Activated CD8-positive, alpha-beta T cell treated with anti-CD3 and anti-CD28 coated beads for 36 hours (primary cell): Measurements from ENCODE around the gene LRRN2. TPM values are rescaled to one million over a fixed set of nuclear protein-coding genes. Genes with fewer than 3 reads are reported as not detected.

ENCODE experiments used
- ATAC-seq: fragments of 200-7000 bp; cut with Tn5 transposase; one replicate; pipeline ENCODE4 v1.10.0; 2021; ENCODE audit warnings: mild to moderate bottlenecking, moderate library complexity
- CTCF ChIA-PET: fragments of 350-600 bp; sonication (Branson Sonifier 250); formaldehyde crosslinking; loops from one replicate; lab custom pipeline; 2021; ENCODE audit warnings: antibody characterized with exemption; lab: Charles Lee
- POLR2A ChIA-PET: fragments of 350-600 bp; sonication (Branson Sonifier 250); formaldehyde crosslinking; loops from one replicate; lab custom pipeline; 2021; ENCODE audit warnings: antibody characterized with exemption; lab: Charles Lee
- DNase-seq: peaks from one replicate; pipeline ENCODE4 v3.0.0-alpha.2; 2020
- H3K27ac Mint-ChIP-seq: one replicate; pipeline ENCODE4 v1.8.0; 2021; ENCODE audit warnings: mild to moderate bottlenecking, mixed read lengths
- H3K27me3 Mint-ChIP-seq: one replicate; pipeline ENCODE4 v1.8.0; 2021; ENCODE audit warnings: mixed read lengths
- H3K36me3 Mint-ChIP-seq: one replicate; pipeline ENCODE4 v1.8.0; 2021; ENCODE audit warnings: low read depth, mixed read lengths
- H3K4me1 Mint-ChIP-seq: one replicate; pipeline ENCODE4 v1.8.0; 2021; ENCODE audit warnings: low read depth, mixed read lengths
- H3K4me3 Mint-ChIP-seq: one replicate; pipeline ENCODE4 v1.8.0; 2021; ENCODE audit warnings: mild to moderate bottlenecking, moderate library complexity, mixed read lengths
- H3K9me3 Mint-ChIP-seq: one replicate; pipeline ENCODE4 v1.8.0; 2021; ENCODE audit warnings: mixed read lengths
- intact Hi-C: fragments of 100-400 bp; cut with micrococcal nuclease; formaldehyde crosslinking; loops from one replicate; pipeline ENCODE4 v1.10.0; 2022
- total RNA-seq, 2 experiments: library from RNA; stranded (reverse); gene quantifications; one replicate each; pipeline ENCODE4 v1.2.3, GENCODE V29; 2021
- TF ChIP-seq, protein P1 (sequence below): fragments of 200-600 bp; IDR thresholded peaks from one replicate; pipeline ENCODE4 v1.8.0; 2022; ENCODE audit warnings: antibody characterized with exemption, mild to moderate bottlenecking

LRRN2 gene
- total RNA-seq, 2 experiments from 2014 or later, result not detected

GRCh38 chr1:204641936-204642335, 43.6 kb downstream of the LRRN2 start:
- Mint-ChIP-seq H3K4me1 (no peaks in the 10 kb centered on the region), H3K27me3 (peaks cover 3% of the 10 kb centered on the region), H3K27ac (no peak overlapping the region), H3K36me3 (no peaks in the 10 kb centered on the region), H3K9me3 (no peaks in the 10 kb centered on the region), H3K4me3 (no peak overlapping the region)
- intact Hi-C loops, result no loop called here
- ATAC-seq (no peak), DNase-seq (no peak)
- POLR2A ChIA-PET, result no interaction called here
- TF ChIP-seq, protein P1, sequence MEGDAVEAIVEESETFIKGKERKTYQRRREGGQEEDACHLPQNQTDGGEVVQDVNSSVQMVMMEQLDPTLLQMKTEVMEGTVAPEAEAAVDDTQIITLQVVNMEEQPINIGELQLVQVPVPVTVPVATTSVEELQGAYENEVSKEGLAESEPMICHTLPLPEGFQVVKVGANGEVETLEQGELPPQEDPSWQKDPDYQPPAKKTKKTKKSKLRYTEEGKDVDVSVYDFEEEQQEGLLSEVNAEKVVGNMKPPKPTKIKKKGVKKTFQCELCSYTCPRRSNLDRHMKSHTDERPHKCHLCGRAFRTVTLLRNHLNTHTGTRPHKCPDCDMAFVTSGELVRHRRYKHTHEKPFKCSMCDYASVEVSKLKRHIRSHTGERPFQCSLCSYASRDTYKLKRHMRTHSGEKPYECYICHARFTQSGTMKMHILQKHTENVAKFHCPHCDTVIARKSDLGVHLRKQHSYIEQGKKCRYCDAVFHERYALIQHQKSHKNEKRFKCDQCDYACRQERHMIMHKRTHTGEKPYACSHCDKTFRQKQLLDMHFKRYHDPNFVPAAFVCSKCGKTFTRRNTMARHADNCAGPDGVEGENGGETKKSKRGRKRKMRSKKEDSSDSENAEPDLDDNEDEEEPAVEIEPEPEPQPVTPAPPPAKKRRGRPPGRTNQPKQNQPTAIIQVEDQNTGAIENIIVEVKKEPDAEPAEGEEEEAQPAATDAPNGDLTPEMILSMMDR, result no peak
- CTCF ChIA-PET, result interaction anchor here (0.9 to 3.2 kb wide), 4 partner anchors 18 to 165 kb away, joined by 3 to 14 read pairs (median 4); no protein-coding TSS in a partner anchor

DNA sequence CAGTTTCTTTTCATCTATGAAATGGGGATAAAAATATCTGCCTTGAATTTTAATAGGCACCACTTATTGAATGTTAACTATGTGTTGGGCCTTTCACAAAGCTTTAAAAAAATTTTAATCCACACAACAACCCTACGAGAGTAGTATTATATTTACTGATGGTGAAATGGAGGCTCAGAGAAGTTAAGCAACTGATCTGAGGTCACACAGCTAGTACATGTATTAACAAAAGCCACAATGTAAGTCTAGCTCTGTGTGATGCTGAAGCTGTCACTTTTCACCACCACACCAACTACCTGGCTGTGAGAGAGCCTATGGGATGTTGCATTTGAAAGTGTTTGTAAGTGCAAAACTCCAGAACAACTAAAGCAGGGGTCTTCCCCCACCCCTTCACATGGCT, 44.1 kb downstream of the LRRN2 start:
- CTCF ChIA-PET, result interaction anchor here (0.9 to 3.2 kb wide), 4 partner anchors 18 to 166 kb away, joined by 3 to 14 read pairs (median 4); no protein-coding TSS in a partner anchor
- Mint-ChIP-seq H3K36me3 (no peaks in the 10 kb centered on the region), H3K27me3 (peaks cover 3% of the 10 kb centered on the region), H3K4me3 (no peak overlapping the region), H3K27ac (no peak overlapping the region), H3K9me3 (no peaks in the 10 kb centered on the region), H3K4me1 (no peaks in the 10 kb centered on the region)
- ATAC-seq (no peak), DNase-seq (no peak)
- intact Hi-C loops, result no loop called here
- POLR2A ChIA-PET, result no interaction called here
- TF ChIP-seq, protein P1, result no peak

- Mint-ChIP-seq H3K4me1 (no peaks in the 10 kb centered on the region), H3K27me3 (peaks cover 3% of the 10 kb centered on the region), H3K4me3 (no peak overlapping the region), H3K36me3 (no peaks in the 10 kb centered on the region), H3K27ac (no peak overlapping the region), H3K9me3 (no peaks in the 10 kb centered on the region)
- ATAC-seq (no peak), DNase-seq (no peak)
- ChIA-PET POLR2A (no interaction called here), CTCF (interaction anchor here (0.7 to 3.2 kb wide), 2 partner anchors 14 to 167 kb away, joined by 3 to 14 read pairs; no protein-coding TSS in a partner anchor)
- TF ChIP-seq, protein P1, result no peak
- intact Hi-C loops, result no loop called here
Measured at GRCh38 chr1:204640578-204640977, 45.0 kb downstream of the LRRN2 start.

DNA sequence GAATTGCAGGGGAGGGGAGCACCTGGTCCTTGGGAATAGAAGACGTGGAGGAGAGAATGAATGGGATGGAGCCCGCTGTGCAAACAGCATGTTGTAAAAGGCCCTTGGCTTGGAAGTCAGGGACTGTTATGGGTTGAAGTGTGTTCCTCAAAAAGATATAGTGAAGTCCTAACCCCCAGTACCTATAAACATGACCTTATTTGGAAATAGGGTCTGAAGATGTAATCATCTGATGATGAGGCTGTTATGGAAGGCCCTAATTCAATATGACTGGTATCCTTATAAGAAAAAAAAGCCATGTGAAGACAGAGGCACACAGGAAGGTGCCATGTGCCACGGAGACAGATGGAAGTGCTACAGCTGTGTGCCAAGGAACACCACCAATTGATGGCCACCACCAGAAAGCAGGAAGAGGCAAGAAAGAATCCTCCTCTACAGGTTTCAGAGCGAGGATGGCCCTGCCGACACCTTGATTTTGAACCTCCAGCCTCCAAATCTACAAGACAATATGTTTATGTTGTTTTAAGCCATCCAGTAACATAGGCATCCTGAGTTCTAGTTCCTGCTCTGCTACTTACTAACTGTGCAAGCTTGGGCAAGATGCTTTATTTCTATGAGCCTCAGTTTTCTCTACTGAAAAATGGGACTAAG, 51.2 kb downstream of the LRRN2 start:
- Mint-ChIP-seq H3K27ac (no peak overlapping the region), H3K9me3 (no peaks in the 10 kb centered on the region), H3K27me3 (peaks cover 9% of the 10 kb centered on the region), H3K4me3 (no peak overlapping the region), H3K36me3 (no peaks in the 10 kb centered on the region), H3K4me1 (no peaks in the 10 kb centered on the region)
- intact Hi-C loops, result no loop called here
- POLR2A ChIA-PET, result no interaction called here
- DNase-seq (no peak), ATAC-seq (no peak)
- CTCF ChIA-PET, result interaction anchor here (0.6 to 2.7 kb wide), 5 partner anchors 69 to 172 kb away, joined by 3 to 5 read pairs (median 5); no protein-coding TSS in a partner anchor
- TF ChIP-seq, protein P1, result no peak

DNA sequence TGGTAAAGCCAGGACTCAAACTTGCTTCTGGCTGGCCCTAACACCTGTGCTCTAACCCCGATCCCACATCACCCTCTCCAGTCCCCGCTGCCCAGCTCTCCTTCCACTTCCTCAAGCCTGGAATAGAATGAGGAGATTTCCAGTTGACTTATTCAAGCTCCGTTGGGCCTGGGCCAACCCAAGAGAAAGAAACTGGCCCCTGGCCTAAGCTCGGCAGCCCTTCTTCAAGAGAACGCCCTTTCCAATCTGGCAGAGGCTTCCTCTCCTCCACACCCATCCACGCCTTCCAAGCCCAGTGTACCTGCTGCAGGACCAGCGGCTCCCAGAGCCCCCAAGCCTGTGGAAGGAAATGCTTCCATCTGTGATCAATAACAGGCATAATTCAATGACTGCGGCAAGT, 51.9 kb downstream of the LRRN2 start:
- DNase-seq, result no peak
- TF ChIP-seq, protein P1, result no peak
- intact Hi-C loops, result no loop called here
- no peaks in the 10 kb centered on the region for H3K4me1 Mint-ChIP-seq
- H3K9me3 Mint-ChIP-seq, result no peaks in the 10 kb centered on the region
- ChIA-PET CTCF (interaction anchor here (0.9 to 2.7 kb wide), 4 partner anchors 68 to 173 kb away, joined by 3 to 5 read pairs (median 5); no protein-coding TSS in a partner anchor), POLR2A (no interaction called here)
- no peak for ATAC-seq
- peaks cover 9% of the 10 kb centered on the region for H3K27me3 Mint-ChIP-seq
- H3K4me3 Mint-ChIP-seq, result no peak overlapping the region
- no peaks in the 10 kb centered on the region for H3K36me3 Mint-ChIP-seq
- no peak overlapping the region for H3K27ac Mint-ChIP-seq
